C4-2B (cell line): Measurements from ENCODE around the gene DUSP9.

Experiments
- CTCF ChIP-seq: fragments of 450-650 bp; conservative IDR thresholded peaks from 2 replicates; pipeline ENCODE4 v1.5.1; 2017; ENCODE audit warnings: mild to moderate bottlenecking
- ZFX ChIP-seq: fragments of 450-650 bp; IDR thresholded peaks from 2 replicates; pipeline ENCODE4 v1.6.1; 2017

GRCh38 chrX:153674219-153674851 lies 27.3 kb downstream of the DUSP9 start:
- TF ChIP-seq CTCF (no peak), ZFX (no peak)
